Forelimb muscle (tissue), 1 donor: ENCODE data around the gene CHCHD10. TPM values are rescaled to one million over a fixed set of nuclear protein-coding genes. Genes with fewer than 3 reads are reported as not detected.

Source experiments
- DNase-seq: peaks from one replicate; pipeline ENCODE4 v3.0.0-alpha.2; 2013; ENCODE audit warnings: low read depth
- polyA plus RNA-seq: library from polyadenylated mRNA; unstranded; fragments of 120-200 nt; gene quantifications from one replicate; pipeline ENCODE4 v1.2.1, GENCODE V29; 2013; ENCODE audit not compliant: insufficient read length

CHCHD10 gene
- polyA plus RNA-seq = 57.6 TPM

DNA sequence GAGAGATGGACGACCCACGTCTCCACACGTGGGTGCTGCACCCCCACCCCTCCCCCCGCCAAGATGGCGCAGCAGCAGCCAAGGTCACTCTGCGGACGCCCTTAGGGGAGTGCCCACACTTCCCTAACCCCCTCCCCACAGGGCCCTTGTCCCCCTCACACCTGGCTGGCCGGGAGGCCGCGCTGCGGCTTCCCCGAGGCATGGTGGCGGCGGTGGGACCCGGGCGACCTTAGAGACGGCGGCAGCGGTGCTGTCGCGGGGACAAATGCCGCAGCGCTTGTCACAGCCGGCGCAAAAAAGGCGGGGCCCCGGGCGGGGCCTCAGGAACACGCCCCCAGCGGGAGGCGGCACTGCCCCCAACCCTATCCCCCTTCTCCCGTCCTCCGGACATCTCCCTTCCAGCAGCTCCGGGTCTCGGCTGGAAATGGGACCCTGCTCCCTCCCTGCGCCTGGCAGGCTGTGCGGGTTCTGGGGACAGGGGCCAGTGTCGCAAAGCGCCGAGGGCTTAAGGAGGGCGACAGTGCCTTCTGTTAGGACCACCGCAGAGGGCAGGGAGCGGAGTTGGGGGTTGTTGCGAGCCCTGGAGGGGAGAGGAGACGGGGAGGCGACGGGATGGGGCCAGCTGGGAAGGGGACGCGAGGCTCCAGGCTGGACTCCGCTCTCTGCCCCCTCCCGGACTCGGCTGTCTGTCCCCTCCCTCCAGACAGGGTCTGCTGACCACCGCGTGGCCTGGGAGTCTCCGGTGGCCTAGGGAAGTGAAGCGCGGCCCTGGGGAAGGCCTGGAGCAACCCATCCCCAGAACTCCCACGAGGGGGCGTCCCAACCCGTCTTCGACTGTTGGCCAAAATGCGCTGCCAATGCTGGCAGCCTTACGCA lies at the start of gene CHCHD10:
Gene CHCHD10, minus strand, starts transcription at position 300 of the 876 bp plus-strand sequence. Its CDS starts 98 bp downstream, at position 202.
- DNase-seq = no peak

DNA sequence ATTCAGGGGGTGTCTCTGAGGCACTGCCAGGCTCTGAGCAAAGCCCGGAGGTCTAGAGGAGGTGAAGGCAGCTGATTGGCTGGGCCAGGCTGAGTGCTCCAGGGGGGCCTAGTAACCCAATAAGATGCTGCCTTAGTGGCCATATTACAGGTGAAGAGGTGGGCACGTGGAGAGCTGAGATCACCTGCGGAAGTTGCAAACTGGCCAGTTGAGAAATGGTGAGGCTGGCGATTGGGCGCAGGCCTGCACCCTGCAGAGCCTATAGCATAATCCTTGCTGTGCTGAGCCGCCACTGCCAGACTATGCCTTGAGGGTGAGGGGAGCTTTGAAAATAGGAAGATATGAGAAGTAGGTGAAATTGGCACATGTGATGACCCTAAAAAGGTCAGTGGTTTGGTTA lies 49.4 kb upstream of the CHCHD10 start:
- DNase-seq = no peak

DNA sequence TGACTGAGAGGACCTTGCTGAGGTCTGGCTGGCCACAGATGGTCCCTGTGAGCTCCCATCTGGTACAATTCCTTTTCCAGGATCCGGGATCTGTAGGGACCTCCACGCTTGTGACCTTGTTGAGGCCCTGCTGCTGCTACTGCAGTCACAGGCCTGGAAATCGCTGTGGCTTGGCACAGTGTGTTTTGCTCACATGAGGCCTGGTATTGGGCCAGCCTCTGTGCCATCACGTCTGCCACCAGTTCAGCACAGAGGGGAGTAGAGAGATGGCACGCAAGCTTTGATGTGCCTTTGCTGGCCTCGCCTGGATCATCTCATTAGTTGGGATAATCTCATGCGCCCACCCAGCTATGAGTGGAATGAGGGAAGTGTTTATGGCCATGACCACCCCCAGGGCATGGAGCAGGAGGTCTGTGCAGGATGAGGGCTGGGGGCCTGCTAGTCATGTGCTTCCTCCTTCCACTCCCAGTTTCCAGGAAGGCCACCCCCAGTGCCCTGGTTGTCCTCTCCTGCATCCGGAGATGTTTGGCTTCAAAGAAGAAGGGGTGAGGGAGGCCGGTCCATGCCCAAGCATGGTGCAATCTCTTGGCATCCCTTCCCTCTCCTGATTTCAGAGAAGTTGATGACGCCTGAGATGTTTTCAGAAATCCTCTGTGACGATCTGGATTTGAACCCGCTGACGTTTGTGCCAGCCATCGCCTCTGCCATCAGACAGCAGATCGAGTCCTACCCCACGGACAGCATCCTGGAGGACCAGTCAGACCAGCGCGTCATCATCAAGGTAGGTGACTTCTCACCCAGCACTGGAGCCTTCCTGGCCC lies 48.6 kb upstream of the CHCHD10 start:
- no peak for DNase-seq

DNA sequence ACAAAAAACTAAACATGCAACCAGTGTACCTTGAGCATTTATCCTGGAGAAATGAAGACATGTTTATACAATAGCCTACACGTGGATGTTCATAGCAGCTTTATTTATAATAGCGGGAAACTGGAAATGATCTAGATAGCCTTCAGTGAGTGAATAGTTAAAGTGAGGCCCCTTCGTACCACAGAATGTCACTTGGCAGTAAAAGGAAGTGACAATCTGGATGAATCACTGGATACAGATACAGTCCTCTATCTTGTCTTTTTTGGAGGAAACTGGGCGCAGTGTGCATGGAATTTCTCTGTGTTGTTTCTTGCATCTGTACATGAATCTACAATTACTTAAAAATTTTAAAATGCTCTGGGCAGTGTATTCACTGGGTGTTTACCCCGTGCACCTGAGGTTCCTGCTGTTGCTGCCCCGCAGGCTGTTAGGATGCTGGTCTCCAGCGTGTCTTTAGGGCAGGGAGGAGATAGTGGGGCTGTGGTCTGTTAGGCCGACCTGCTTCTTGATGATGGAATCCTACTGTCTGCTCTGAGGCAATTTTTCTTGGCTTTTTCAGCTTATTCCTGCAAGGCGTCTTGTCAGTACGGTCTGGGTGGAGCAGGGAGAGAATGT lies 47.9 kb upstream of the CHCHD10 start:
- no peak for DNase-seq

DNA sequence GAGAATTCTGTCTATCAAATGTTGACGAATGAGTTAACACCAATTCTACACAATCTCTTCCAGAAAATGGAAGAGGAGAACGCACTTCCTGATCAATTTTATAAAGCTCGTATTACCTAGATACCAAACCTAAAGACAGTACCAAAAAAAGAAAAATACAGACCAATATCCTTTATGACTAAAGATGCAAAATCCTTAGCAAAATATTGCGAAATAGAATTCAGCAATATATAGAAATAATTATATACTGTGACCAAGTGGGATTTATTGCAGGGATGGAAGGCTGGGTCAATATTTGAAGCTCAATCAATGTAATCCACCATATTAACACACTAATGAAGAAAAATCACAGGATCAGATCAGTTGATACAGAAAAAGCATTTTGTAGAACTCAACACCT lies 44.6 kb upstream of the CHCHD10 start:
- DNase-seq = no peak

DNA sequence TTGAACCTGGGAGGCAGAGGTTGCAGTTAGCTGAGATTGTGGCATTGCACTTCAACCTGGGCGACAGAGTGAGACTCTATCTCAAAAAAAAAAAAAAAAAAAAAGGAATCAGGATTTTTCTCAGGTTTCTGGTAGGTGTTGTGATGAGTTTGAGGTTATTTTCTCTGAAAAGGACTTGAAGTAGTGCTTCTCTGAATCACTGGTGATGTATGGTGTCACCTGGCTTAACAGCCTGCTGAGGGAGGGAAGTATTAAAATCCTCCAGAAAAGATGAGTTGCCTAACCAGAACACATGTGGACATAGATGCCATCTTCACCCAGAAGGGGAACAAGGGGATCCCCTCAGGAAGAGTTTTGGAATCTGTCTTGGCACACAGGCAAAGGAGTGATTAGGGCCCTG lies 39.1 kb upstream of the CHCHD10 start:
- no peak for DNase-seq

DNA sequence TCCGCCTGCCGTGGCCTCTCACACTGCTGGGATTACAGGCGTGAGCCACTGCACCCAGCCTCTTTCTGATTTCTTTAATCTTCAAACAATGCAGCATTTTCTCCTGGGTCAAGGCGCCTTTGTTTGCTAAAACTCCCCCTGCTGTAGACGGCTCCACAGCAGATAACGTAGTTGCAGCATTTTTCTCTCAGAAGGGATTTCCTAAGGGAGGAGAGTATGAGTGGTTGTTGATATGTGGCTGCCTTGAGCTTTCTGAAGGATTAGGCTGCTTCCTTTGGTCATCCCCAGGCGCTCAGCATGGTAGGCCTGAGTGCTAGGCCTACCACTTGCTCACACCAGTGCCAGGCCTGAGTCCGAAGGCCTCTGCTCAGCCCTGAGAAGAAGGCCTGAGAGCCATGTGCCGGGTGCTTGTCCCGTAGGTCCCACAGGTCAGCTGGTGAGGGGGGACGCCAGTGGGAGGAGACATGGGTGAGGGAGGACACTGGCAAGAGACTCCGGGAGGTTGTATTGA lies 37.1 kb upstream of the CHCHD10 start:
- DNase-seq = no peak

DNA sequence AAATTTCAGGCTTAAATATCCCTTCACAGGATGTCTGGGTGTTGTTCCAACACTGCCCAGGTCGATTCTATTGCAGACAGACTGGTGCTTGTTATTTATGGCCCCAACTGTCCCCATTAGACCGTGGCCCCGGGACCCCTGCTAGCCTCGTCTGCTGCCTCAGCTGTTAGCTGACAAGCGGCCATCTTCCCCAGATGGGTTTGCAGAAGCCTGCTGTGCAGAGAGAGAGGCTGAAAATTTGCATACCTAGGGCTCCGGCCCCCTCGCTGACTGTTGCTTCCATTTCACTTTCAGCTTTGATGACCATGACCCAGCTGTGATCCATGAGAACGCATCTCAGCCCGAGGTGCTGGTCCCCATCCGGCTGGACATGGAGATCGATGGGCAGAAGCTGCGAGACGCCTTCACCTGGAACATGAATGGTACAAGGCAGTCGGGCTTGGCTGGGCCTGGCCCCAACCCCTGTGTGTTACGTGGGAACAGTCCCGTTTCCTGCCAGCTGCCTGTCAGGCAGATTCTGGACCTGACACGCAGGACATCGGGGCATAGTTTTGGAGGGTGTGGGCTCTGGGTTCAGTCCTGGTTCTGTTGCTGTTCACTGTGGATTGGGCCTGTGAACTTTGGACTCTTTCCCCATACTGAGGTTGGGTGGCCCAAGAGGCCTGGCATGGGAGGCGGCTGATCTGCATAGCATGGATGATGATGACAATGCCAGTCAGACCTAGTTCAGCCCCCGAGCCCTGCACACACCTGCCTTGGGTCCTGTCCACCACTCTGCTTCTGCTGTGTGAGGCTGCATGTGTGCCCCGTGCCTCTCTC lies 35.4 kb upstream of the CHCHD10 start:
- DNase-seq = no peak

DNA sequence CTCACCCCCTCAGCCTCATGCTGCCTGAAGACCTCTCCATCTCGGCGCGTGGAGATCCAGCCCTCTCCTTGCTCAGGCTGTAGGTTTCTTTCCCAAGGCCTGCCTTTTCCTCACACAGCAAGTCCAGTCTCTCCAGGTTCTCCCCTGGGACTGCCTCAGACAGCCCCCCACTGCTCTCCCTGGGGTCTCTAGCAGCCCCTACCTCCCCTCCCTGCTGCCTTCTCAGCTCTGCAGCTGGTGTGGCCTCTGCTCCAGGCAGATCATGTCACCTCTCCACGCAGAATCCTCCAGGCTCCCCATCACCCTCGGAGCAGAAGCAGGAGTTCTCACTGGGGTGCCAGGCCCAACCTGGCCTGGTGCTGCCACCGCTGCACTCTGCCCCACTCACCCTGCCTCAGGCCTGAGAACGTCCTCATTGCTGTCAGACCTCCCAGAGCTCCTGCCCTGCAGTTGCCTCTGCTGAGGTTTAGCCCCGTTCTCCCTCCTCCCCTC lies 34.2 kb upstream of the CHCHD10 start:
- no peak for DNase-seq

DNA sequence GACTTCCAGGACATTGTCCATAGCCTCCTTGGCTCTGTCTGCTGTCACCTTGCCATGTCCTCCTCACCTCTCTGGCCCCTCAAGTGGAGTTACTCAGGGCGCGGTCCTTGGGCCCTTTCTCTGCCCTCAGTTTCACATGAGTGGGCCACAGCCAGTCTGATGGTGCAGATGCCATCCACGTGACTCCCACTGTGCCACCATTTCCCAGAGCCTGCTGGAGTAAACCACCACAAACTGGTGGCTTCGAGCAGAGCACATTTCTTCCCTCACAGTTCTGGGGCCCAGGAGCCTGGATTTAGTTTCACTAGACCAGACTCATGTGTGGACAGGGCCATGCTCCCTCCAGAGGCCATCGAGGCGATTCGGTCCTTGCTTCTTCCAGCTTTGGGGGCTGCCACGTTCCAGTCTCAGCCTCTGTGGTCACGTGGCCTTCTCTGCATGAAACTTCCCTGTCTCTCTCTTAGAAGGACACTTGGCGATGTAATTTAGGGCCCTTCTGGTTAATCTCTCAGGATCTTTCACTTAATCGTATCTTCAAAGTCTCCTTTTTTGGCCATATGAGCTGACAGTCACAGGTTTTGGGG lies 33.6 kb upstream of the CHCHD10 start:
- no peak for DNase-seq

DNA sequence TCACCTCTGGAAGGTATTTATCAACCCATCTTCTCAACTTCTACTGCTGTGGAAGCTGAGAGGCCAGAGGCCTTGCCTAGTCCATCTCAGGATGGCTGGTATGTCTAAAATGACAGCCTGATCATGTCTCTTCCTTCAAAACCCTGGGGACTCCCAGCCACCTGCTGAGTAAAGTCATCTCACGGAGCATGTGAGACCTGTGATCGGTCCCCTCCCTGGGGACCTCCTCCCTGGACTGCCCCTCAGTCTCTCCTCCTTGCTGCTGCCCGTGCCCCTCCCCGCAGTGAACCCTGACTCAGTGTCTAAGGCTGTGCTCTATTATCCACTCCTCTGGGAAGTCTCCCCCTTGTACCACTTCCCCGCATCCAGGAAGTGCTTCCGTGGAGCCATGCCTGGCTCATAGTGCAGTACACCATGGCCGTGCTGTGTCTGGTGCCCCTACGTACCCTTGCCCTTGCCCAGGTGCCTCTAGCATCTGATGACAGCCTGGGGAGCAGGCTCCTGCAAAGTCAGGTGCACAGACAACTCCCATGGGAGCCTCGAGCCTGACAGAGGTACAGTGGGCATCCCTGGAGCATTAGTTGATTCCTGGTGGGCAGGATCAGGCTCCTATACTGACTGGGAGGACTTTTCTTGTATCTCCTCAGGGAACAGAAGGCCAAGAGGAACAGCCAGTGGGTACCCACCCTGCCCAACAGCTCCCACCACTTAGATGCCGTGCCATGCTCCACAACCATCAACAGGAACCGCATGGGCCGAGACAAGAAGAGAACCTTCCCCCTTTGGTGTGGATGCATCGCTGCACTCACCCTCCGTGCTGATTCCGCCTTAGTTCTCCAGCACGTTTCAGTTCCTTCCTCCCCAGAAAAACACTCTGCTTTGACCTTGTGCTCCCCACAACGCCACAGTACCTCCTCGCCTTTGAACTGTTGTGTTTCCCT lies 32.8 kb upstream of the CHCHD10 start:
- no peak for DNase-seq

DNA sequence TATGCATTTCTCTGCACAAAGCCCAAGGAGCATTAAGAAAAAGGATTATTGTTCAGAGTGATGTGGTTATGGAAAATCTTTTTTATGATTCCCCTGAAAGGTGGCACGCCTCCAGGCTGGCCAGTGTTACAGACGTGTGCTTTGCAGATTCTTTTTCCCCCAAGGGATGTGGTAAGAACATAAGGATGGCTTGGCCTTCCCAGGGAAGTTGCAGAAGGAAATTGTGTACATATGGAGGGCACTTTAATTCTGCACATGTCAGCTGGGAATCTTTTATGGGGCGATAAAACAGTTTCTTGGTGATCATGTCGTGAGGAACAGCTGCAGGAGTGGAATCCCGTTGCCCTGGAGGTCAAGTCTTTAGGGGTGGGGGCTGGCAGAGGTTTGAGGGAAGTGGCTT lies 28.7 kb upstream of the CHCHD10 start:
- DNase-seq = no peak

DNA sequence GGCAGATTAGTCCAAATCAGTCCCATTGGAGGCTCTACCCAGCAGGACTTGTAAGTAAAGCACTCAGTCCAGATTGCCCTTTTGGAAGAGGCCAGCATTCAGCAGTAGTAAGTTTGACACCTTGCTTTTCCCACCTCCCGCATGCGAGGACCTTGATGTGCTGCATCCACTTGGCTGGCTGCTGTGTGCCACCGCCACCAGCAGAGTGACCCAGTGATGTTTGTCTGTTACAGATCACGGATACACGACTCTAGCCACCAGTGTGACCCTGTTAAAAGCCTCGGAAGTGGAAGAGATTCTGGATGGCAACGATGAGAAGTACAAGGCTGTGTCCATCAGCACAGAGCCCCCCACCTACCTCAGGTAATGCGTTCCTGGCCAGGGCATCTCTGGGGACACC lies 25.6 kb upstream of the CHCHD10 start:
- no peak for DNase-seq

DNA sequence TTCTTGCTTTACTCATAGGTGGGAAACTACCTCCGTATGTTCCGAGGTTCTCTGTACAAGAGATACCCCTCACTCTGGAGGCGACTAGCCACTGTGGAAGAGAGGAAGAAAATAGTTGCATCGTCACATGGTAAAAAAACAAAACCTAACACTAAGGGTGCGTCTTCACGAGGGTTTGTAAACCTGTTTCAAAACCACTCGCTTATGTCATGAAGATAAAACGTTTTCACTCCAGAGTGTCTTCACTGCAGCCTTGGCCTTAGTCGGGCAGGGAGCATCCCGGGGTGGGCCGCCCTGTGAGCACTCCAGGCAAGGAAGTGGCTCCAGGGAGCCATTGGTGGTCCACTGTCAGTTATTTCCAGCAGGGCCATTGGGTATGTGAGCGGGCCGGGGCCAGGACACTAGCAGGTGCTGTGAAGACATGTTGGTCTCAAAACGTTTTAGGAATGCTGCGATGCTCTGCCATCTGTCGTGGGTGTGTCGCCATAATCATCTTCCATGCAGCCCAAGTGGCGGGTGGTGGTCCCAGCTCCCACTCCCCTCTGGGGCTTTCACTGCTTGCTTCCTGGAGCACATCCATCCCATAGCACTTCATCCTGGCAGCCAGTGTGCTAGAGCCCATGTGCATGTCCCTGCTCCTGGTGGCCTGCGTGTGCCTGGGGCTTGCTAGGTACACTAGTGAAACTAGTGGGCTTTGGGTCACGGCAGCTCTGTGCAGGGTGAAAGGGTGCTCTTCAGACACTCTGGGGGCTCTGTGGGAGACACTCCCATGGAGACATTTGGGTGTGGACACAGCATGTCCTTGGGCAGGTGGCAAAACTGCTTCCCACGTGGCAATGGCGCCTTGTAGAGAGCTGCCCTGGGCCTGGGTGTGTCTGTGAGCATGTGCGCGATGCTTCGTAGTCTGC lies 24.2 kb upstream of the CHCHD10 start:
- DNase-seq = no peak

DNA sequence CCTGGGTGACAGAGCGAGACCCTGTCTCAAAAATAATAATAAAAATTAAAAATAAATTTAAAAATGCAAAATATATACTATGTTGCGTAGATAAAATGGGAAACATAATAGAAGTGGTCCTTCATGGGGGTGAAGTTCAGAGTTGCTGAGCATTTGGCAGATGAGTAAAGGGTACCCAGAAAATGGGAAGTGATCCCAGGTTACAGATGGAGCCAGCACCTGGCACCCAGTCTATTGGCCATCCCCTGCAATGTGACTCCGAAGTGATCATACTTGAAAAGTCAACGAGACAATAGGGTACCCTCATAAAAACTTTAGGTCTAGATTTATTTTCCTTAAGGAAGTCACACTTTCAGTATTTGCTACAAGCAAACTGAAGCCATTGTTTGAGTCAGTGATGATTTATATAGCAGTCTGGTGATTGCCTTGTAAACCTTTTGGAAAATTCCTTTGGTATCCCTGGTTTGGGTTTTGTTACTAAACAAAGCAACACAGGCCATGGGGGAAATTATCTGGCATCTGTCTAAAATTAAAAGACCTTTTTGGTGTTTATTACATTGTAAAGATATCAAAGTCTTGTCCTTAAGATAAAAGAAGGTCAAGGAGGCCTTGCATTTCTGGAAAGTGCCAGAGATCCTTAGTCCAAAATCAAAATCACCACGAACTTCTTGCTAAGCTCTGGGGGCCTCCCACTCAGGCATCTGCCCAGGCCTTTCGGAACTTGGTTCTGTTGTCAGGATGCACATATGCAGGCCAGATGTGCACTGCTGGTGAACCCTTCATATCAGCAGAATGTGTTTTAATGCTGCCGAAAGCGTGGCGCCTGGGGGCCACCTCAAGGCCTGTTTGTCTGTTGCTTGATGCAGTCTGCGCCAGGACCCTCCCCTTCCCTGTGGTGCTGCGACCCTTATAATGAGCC lies 23.3 kb upstream of the CHCHD10 start:
- no peak for DNase-seq

DNA sequence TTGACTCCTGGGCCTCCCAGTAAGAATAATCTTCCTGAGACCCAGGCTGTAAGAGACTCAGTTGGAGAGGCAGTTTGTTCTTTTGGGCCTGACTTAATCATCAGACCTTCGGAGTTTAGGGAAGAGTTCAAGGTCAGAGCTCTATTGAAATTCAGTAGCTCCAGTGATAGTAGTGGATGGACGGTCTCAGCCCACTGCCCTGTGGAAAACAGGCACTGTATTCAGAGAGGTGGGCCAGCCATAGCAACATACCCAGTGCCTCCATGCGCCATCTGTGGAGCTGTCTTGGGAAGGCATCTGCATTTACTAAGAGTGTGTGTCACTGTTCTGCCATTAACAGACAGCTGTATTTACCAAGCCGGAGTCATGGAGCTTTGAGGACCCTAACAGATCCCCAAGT lies 21.9 kb upstream of the CHCHD10 start:
- no peak for DNase-seq

DNA sequence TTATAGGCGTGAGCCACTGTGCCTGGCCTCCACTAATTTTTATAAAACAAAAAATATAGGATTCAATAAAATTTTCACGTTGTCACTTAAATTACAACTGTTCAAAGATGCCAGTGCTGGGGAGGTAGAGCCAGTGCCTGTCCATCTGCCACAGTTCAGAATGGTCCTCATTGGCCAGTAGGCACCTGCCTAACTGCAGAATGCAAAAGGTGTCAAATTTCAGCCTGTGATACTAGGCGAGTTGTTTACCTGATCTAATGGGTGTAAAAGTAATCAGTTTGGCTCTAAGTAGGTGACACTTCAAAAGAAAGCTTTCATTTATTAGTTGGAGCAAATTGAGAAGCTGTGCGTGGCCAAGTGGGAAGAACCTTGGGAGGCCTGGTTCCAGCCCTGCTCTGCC lies 21.3 kb upstream of the CHCHD10 start:
- no peak for DNase-seq
